Lower leg skin (tissue), 3 donors: Measurements from ENCODE around the gene HSP90AB1.

ENCODE experiments used
- POLR2A ChIP-seq, 2 donors: fragments of 450-650 bp; IDR thresholded peaks; one replicate each; pipeline ENCODE4 v1.6.1; 2016 to 2017; ENCODE audit warnings: antibody characterized with exemption in 2 of 2, mild to moderate bottlenecking in 1 of 2, moderate library complexity in 1 of 2
- TF ChIP-seq, protein P1 (sequence below), 3 donors: fragments of 450-650 bp; IDR thresholded peaks; one replicate each; pipeline ENCODE4 v1.5.1; 2016; ENCODE audit warnings: antibody characterized with exemption in 3 of 3, mild to moderate bottlenecking in 3 of 3, moderate library complexity in 2 of 3

DNA sequence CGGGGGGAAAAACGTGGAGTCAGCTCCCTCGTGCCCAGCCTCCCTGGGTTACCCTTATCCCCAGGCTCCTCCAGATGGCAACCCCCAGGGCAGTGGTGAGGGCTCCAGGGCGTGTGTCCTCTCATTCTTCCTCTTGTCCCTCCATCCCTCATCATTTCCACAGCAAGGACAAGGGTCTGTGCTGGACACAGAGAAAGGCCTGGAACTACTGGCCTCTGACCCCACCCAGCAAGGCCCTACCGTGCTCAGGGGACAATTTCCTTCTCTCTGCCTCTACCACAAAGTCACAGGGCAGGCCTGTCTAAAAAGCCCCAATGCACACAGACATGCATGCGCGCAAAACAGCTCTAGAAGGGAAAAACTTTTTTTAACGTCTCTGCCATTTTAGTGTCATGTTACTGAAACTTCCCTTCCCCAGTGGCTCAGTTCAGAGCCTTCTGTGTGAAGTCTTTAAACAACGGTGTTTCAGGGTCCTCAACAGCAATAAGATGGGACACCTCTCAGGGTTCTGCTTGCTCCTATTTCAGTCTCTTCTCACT, 11.5 kb downstream of the HSP90AB1 start:
- TF ChIP-seq, protein P1, sequence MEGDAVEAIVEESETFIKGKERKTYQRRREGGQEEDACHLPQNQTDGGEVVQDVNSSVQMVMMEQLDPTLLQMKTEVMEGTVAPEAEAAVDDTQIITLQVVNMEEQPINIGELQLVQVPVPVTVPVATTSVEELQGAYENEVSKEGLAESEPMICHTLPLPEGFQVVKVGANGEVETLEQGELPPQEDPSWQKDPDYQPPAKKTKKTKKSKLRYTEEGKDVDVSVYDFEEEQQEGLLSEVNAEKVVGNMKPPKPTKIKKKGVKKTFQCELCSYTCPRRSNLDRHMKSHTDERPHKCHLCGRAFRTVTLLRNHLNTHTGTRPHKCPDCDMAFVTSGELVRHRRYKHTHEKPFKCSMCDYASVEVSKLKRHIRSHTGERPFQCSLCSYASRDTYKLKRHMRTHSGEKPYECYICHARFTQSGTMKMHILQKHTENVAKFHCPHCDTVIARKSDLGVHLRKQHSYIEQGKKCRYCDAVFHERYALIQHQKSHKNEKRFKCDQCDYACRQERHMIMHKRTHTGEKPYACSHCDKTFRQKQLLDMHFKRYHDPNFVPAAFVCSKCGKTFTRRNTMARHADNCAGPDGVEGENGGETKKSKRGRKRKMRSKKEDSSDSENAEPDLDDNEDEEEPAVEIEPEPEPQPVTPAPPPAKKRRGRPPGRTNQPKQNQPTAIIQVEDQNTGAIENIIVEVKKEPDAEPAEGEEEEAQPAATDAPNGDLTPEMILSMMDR (IDR thresholded peaks at IDR 0.05) = no peak
- no peak for TF ChIP-seq POLR2A (IDR thresholded peaks at IDR 0.05)
